NCI-H69 (cell line): Measurements from ENCODE around the gene FAU.

Source experiments
- DNase-seq: peaks from one replicate; lab custom pipeline; 2025; lab: John Stamatoyannopoulos, UW

Gene FAU

DNA sequence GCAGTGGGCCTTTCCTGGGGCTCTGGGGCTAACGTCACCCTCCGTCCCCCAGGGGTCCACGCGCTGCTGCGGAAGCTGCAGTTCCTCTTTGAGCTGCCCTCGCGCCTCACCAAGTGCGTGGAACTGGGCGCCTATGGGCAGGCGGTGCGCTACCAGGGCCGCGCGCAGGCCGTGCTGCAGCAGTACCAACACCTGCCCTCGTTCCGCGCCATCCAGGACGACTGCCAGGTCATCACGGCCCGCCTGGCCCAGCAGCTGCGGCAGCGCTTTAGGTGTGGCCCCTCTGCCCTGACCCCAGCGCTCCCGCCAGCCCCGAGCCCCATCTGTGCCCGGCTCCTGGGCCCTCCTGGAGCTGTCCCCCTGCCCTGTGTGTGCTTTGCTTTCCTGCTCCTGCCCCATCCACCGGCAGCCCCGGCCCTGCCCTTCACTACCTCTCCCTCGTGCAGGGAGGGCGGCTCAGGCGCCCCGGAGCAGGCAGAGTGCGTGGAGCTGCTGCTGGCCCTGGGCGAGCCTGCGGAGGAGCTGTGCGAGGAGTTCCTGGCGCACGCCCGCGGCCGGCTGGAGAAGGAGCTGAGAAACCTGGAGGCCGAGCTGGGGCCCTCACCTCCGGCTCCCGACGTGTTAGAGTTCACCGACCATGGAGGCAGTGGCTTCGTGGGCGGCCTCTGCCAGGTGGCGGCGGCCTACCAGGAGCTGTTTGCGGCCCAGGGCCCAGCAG, 14.0 kb downstream of the FAU start:
- no peak for DNase-seq

DNA sequence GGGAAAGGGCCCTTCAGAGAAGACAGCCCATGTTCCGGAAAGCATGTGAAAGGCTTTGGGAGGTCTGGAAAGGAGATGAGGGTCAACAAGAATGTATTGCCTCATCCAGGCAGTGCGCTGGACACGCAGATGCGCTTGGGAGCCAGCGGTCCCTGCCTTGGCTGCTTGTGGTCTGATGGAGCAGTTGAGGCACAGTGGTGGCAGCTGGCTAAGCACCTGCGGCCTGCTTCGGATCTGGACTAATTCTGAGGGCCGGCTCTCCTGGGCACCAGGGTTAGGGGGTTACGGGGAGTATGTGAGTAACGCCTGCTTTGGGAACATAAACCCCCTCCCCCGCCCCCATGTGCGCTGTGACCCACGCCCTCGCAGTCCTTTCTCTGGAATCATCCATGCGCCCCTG, 14.9 kb downstream of the FAU start:
- DNase-seq: no peak

DNA sequence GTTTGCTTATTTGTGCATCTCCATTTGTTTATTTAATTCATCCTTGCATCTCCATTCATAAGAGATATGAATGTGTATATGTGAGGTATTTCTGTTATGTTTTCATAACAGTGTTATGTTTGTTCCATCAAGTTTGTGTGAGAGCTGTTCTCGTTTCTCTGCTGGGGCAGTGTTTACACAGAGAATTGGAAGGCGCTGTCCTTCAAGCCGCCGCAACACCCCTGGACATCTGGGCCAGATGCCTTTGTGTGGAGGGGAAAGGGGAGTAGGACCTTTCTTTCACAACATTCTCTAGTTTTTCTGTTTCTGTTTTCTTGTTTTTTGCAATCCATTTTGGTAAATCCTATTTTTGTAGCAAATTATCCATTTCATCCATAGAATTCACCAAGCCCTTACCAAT, 17.3 kb downstream of the FAU start:
- no peak for DNase-seq

DNA sequence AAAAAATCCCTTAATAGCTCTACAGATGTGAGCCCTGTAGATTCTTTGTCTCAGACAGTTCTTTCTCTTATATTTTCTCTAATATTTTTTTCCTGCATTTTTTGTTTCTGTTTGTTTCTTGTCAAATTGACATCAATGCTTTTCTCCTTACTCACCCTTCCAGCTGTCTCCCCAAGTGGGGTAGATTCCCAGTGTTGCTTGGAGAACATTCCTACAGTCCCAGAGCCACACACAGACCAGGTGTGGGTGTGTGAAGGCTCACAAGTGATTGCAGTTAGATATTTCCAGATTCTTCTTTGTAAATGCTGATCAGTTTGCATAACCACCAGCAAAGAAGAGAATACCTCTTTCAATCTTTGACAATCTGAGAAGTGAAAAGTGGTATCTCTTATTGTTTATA, 18.5 kb downstream of the FAU start:
- DNase-seq: no peak

DNA sequence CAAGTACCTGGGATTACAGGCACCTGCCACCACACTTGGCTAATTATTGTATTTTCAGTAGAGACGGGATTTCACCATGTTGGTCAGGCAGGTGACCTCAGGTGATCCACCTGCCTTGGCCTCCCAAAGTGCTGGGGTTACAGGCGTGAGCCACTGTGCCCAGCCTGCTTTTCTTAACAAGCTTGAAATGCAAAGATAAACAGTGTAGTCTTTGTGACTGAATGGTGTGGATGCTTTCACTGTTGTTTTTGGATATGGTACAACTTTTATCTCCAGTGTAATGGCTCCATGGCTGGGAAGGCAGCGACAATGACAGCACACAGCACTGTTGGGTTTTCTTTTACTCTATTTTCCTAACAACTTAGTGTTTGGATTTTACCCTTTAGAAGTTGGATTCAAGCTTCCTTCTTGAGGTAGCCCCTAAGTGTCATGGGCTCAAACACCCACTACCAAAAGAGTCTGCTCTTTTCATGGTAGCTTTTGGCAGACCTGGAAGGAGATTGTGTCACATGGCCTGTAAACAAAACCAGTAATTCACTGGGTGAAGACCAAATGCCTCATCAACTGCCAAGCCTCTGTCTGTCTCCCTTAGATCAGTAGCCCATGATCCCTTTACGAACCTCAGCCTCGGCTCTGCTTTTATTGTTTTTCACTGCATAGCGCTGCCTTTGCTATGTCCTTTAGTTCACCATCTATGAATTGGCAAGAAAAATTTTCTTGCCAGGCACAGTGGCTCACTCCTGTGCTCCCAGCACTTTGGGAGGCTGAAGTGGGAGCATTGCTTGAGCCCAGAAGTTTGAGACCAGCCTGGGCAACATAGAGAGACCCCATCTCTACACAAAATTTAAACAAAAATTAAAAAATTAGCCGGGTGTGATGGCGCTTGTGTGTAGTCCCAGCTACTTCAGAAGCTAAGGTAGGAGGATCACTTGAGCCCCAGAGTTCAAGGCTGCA, 19.5 kb downstream of the FAU start:
- no peak for DNase-seq

DNA sequence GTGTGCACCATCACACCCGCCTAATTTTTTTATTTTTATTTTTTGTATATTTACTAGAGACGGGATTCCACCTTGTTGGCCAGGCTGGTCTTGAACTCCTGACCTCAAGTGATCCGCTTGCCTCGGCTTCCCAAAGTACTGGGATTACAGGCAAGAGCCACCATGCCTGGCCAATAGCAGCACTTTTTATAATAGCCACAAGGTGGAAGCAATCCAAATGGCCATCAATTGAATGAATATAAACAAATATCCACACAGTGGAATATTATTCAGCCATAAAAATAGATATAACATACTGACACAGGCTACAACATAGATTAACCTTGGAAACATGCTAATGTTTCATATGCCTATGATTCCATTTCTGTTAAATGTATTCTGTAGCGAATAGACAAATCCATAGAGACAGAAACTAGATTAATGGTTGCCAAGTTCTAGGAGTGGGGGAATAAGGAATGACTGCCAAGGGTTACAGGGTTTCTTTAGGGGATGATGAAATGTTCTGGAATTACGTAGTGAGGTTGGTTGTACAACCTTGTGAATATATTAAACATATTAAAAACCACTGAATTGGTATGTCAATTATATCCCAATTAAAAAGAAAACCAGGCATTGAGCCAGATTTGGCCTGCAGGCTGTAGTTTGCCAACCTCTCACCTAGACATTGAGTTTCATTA, 21.1 kb downstream of the FAU start:
- DNase-seq: no peak

DNA sequence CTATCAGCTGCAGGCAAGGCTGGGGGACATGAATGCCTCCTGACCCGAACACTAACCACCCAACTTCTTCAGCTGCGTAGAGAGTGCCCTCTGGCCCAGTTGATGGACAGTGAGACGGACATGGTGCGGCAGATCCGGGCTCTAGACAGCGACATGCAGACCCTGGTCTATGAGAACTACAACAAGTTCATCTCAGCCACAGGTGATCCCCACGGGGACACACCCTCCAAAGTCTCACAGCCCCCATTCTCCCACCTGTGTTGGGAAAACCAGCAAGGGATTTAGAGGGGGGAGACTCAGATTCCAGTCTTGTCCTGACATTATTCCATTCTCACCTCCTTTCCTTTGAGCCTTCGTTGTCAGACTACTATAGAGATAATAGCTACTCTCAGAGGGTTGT, 25.0 kb downstream of the FAU start:
- no peak for DNase-seq

DNA sequence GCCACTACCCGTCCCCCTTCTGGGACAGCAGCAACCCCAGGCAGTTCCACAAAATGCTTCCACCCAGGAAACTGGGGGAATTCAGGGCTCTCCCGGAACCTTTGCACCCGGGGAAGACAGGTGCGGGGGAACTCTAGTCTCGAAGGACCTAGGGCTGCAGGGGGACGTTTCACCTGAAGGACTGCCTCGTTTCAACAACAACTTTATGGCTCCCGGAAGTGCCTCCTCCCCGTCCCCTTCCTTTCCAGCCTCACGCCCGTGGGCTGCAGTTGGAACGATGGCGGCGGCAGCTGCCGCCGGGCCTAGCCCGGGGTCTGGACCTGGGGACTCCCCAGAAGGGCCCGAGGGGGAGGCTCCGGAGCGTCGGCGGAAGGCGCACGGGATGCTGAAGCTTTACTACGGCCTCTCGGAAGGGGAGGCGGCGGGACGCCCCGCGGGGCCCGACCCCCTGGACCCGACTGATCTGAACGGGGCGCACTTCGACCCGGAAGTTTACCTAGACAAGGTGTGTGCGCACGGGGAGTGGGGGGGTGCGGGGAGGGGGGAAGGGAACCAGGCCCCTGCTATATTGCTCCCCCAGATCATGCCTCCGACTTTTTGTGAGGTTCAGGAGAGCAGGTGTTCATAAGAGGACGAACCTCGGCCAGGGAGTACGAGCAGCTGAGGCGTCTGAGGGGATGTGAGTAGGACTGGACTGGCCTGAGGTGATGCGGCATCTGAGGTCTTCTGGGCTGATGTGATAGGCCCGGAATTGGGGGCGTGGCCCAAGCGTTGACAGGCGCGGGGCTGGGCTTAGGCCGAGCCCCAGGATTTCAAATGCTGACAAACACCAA, 25.7 kb downstream of the FAU start, which contains the start of gene VPS51:
Gene VPS51 (plus strand): TSS at position 241 of the 833 bp plus-strand sequence. CDS start 37 bp downstream, at position 278.
- DNase-seq: peak; percentile 96

DNA sequence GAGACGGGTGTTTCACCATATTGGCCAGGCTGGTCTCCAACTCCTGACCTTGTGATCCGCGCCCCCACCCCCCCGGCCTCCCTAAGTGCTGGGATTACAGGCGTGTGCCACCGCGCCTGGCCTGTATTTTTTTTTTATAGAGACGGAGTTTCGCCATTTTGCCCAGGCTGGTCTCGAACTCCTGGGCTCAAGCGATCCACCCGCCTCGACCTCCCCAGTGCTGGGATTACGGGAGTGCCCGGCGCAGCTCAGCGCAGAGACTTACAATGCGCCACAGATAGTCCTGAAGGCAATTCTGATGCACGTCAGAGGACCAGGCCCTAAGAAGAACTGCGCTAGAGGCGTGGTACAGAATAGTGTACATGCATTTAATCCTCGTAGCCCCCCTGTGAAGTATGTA, 26.5 kb downstream of the FAU start:
- DNase-seq: no peak

DNA sequence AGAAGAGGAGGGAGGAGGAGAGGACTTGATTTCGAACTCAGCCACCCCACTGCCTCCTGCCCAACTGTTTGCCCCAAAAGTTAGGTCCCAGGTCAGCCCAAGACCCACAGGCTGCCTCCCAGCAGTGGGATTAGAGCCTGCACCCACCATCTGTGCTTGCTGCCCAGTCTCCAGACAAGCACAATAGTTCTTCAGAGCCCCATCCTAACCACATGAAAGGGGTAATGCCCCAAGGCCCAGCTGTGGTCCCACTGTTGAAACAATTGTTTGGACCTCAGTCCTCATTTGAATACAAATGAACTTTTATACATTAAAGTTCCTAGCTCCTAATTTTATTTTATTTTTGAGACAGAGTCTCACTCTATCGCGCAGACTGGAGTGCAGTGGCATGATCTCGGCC, 31.3 kb downstream of the FAU start:
- DNase-seq: no peak

DNA sequence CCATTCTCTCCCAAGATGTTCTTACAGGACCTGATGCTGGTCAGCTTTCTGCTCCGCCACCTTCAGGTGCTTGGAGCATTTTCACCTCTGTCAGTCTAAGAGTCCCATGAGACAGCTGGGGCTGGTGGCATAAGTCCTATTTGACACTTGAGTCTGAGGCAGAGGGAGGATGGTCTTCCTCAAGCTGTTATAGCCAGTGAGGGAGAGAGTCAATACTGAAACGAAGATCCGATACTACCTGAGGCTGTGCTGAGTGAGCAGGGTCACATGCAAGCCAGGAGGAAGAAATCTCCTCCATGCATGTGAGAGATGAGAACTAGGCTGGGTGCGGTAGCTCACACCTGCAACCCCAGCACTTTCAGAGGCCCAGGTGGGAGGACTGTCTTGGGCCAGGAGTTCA, 32.3 kb downstream of the FAU start:
- no peak for DNase-seq

DNA sequence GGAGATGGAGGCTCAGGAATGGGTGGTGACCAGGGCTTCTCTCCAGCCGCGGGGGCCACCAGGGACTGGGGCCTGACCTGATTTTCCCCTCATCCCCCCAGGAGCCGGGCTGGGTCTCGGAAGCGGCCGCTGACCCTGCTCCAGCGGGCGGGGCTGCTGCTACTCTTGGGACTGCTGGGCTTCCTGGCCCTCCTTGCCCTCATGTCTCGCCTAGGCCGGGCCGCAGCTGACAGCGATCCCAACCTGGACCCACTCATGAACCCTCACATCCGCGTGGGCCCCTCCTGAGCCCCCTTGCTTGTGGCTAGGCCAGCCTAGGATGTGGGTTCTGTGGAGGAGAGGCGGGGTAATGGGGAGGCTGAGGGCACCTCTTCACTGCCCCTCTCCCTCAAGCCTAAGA, 34.1 kb downstream of the FAU start:
- DNase-seq: no peak

DNA sequence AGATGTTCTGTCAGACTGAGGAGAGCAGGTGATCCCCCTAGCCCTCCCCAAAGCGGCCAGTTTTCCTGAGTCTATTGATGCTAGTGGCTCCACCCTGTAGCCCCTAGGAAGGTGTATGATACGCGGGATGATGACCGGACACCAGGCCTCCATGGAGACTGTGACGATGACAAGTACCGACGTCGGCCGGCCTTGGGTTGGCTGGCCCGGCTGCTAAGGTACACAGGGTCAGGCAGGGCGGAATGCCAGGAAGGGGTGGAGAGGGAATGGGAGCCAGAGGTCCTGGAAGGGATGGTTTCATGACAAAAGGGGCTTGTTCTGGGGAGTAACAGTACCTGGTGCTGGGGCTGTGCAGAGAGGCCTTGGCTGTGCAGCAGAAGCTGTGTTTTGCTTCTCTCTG, 34.7 kb downstream of the FAU start:
- DNase-seq: no peak

DNA sequence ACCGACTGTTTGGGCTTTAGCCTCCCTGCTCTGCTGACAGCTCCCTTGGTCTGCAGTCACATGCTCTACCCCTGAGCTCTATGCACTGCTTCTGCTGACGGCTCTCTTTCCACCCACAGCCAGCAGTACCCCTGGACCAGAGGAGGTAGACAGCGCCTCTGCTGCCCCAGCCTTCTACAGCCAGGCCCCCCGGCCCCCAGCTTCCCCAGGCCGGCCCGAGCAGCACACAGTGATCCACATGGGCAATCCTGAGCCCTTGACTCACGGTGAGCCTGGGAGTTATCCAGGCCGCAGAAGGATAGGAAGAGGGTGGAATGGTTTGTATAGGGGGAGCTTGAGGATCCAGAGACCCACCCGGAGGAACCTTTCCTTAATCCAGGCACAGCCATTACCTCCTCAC, 35.1 kb downstream of the FAU start:
- no peak for DNase-seq

DNA sequence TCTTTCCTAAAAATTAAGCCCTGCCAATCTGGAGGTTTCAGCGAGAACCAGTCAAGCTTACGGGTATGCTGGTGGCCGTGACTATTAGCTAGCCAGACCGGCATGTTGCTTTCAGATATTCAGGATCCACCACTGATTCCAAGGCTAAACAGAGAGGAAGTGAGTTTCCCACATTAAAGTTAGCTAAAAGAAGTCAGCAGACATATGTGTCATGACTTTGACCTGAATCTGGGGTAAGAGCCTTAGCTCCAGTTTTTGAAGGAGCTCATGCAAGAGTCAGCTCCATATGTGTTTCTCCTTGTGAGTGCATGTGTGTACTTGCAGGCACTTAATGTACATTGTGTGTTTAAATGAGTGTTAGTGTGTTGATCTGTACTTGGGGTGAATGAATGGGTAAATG, 36.5 kb downstream of the FAU start:
- DNase-seq: no peak

DNA sequence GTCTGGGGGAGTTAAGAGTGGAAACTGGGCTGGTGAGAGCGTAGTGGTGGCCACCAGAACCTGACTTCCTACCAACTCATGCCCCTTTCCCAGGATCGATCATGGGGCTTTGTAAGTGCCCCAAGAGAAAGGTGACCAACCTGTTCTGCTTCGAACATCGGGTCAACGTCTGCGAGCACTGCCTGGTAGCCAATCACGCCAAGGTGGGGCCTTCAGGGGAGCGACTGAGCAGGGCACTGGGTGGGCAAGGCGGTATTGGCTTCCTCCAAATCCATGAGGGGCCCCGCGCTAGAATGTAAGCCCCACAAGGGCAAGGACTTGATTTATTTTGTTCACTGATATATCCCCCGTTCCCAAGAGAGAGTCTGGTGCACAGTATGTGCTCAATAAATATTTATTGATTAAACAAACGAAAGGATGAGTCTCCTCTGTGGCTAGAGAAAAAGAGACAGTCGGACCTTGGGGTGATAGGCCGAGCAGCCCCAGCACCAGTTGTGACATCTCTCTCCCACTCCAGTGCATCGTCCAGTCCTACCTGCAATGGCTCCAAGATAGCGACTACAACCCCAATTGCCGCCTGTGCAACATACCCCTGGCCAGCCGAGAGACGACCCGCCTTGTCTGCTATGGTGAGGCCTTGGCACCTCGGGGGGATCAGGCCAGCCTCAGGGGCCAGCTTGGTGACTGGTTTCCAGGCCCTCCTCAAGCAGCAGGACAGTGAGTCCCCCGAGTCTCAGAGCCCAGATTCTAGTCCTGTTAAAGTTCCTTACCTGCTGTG, 37.1 kb downstream of the FAU start:
- no peak for DNase-seq

DNA sequence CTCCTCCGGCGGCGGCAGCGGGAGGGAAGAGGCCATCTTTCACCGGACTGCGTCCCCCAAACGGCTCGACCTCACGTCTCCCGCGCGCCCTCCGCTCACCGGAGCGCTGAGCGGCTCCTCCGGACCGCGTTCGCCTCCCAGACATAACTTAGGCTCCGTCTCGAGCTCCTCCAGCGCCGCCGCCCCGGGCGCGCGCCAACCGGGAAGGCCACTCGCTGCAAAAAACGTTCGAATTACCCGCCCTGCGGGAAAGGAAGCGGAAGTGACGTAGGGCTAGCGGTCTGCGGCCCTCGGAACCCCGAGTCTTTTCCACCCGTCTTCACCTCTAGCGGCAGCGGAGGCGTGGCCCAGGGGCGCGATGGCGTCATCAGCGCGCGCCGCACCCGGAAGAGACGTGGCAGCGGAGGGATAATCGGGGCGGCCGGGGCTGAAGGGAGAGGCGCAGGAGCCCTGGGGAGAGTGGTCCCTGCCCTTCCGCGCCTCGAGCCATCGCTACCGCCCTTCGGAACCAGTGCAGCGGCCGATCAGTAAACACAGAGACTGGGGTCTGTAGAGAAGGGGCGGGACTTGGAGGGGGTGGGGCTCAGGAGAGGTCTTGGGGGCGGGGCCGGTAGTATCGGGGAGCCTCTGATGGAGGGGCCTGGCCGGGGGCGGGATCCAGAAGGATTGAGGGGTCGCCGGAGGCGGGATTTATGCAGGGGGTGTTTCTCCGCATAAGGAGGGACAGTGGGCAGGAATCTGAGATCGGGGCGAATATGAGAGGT, 37.9 kb downstream of the FAU start, which contains the start of the genes CDCA5 and ZFPL1:
Gene CDCA5 (minus strand): TSS at position 207 of the 764 bp plus-strand sequence. CDS start 62 bp downstream, at position 145.
Gene ZFPL1 (plus strand): TSS at position 389 of the 764 bp plus-strand sequence. CDS start 477 bp downstream, outside the sequence.
- DNase-seq: peak; percentile 98

DNA sequence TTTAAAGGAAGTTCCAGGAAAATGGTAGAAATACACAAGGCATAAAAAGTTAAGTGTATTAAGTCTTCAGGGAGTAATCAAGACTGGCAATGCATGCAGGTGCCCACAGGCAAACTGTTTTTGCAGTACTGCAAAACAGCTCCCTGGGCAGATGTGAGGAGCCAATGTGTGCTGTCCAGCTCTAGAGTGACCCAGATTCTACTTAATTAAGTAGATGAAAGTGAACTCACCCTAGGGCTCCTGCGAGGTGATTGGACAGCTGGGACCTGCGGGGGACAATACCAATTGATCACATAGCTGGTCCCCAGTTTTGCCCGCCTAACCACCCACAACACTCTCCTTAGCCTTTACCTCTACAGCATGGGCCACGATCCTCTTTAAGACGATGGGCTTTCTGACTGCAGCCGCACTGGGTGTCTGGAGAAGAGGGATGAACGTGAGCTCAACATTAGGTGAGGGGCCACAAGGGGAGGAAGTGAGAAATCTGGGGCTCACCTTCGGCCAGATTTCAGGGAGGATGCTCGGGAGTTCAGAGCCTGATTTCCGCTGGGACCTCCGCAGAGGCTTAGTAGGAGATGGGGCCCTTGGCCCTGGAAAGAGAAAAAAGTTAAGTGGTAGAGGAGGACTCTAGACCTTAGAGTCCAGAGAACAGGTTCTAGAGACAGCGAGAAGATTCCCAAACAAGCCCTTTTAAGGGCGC, 38.6 kb downstream of the FAU start:
- DNase-seq: no peak

DNA sequence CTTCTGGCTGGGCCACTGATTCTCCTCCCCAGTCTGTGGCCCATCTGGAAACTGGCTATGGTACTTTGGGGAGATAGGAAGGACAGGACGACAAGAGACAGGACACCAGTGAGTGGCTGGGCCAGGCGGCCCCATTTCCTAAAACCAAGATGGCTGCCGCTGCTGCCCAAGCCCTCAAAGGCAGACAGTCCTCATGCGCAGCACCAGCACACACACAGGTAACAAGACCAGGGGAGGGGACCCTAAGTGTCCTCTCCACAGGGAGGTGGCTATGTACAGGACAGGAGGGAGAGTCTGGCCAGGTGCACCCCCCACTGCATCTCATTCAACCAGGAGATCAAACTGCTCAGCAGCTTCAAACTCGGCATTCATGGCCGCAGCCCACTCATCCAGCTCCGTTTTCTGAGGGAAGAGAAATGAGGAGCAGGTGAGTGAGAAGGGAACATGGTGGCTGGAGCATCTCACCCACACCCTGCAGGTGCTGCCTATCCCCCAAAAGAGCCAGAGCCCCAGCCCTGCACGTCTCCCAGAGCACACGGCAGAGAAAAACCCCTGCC, 43.1 kb downstream of the FAU start:
- no peak for DNase-seq
